ENCODE measurements around the gene TES.

TES gene

GRCh38 chr7:116280803-116281202, 70.5 kb downstream of the TES start:
- peaks cover 6% of the 10 kb centered on the region; the same call in 1 of the 2 replicates for H3K4me1 ChIP-seq (ENCODE audit: low read length)
- H2AFZ ChIP-seq (ENCODE audit: low read depth, low read length) = no peak overlapping the region
- no peaks in the 10 kb centered on the region for H3K27me3 ChIP-seq (ENCODE audit: low read depth, low read length)
- no peaks in the 10 kb centered on the region for H4K20me1 ChIP-seq (ENCODE audit: insufficient read depth, low read length)
- no peaks in the 10 kb centered on the region for H3K36me3 ChIP-seq (replicated peaks; ENCODE audit: low read depth, low read length)
- no peak overlapping the region for H3K4me2 ChIP-seq (ENCODE audit: low read length)
- no peaks in the 10 kb centered on the region for H3K9me3 ChIP-seq (ENCODE audit: insufficient read depth, low read length)
- H3K27ac ChIP-seq (ENCODE audit: low read length) = no peak overlapping the region
- no peak overlapping the region for H3K4me3 ChIP-seq (ENCODE audit: low read length)
- TF ChIP-seq EZH2phosphoT487 (IDR thresholded peaks at IDR 0.05; ENCODE audit: low read depth) (no peak), CTCF (IDR thresholded peaks at IDR 0.05; ENCODE audit: low read depth, low read length) (no peak)
- no peaks in the 10 kb centered on the region for H3K79me2 ChIP-seq (ENCODE audit: low read length)
- H3K9ac ChIP-seq (ENCODE audit: low read length) = no peak overlapping the region

GRCh38 chr7:116283595-116284204, 73.4 kb downstream of the TES start:
- Histone ChIP-seq H2AFZ (ENCODE audit: low read depth, low read length) (no peak overlapping the region), H3K9ac (ENCODE audit: low read length) (no peak overlapping the region), H3K9me3 (ENCODE audit: insufficient read depth, low read length) (no peaks in the 10 kb centered on the region), H3K4me3 (ENCODE audit: low read length) (no peak overlapping the region), H3K36me3 (replicated peaks; ENCODE audit: low read depth, low read length) (no peaks in the 10 kb centered on the region), H3K27me3 (ENCODE audit: low read depth, low read length) (no peaks in the 10 kb centered on the region), H3K4me1 (ENCODE audit: low read length) (0 out of 2 replicates have a peak, but pooled peaks cover 4% of the 10 kb centered on the region), H3K79me2 (ENCODE audit: low read length) (no peaks in the 10 kb centered on the region), H4K20me1 (ENCODE audit: insufficient read depth, low read length) (no peaks in the 10 kb centered on the region), H3K27ac (ENCODE audit: low read length) (no peak overlapping the region), H3K4me2 (ENCODE audit: low read length) (no peak overlapping the region)
- TF ChIP-seq EZH2phosphoT487 (IDR thresholded peaks at IDR 0.05; ENCODE audit: low read depth) = no peak
- no peak for TF ChIP-seq CTCF (IDR thresholded peaks at IDR 0.05; ENCODE audit: low read depth, low read length)

GRCh38 chr7:116284390-116284789, 74.1 kb downstream of the TES start:
- no peak overlapping the region for H3K9ac ChIP-seq (ENCODE audit: low read length)
- H3K79me2 ChIP-seq (ENCODE audit: low read length) = no peaks in the 10 kb centered on the region
- 0 out of 2 replicates have a peak, but pooled peaks cover 4% of the 10 kb centered on the region for H3K4me1 ChIP-seq (ENCODE audit: low read length)
- no peaks in the 10 kb centered on the region for H3K36me3 ChIP-seq (replicated peaks; ENCODE audit: low read depth, low read length)
- no peak overlapping the region for H3K4me3 ChIP-seq (ENCODE audit: low read length)
- H2AFZ ChIP-seq (ENCODE audit: low read depth, low read length) = no peak overlapping the region
- H3K9me3 ChIP-seq (ENCODE audit: insufficient read depth, low read length) = no peaks in the 10 kb centered on the region
- H3K4me2 ChIP-seq (ENCODE audit: low read length) = no peak overlapping the region
- no peaks in the 10 kb centered on the region for H4K20me1 ChIP-seq (ENCODE audit: insufficient read depth, low read length)
- H3K27me3 ChIP-seq (ENCODE audit: low read depth, low read length) = no peaks in the 10 kb centered on the region
- no peak overlapping the region for H3K27ac ChIP-seq (ENCODE audit: low read length)
- TF ChIP-seq CTCF (IDR thresholded peaks at IDR 0.05; ENCODE audit: low read depth, low read length) (no peak), EZH2phosphoT487 (IDR thresholded peaks at IDR 0.05; ENCODE audit: low read depth) (no peak)

- H3K36me3 ChIP-seq (replicated peaks; ENCODE audit: low read depth, low read length) = no peaks in the 10 kb centered on the region
- H3K9me3 ChIP-seq (ENCODE audit: insufficient read depth, low read length) = no peaks in the 10 kb centered on the region
- no peak for TF ChIP-seq CTCF (IDR thresholded peaks at IDR 0.05; ENCODE audit: low read depth, low read length)
- no peak for TF ChIP-seq EZH2phosphoT487 (IDR thresholded peaks at IDR 0.05; ENCODE audit: low read depth)
- no peak overlapping the region for H3K9ac ChIP-seq (ENCODE audit: low read length)
- no peaks in the 10 kb centered on the region for H3K27me3 ChIP-seq (ENCODE audit: low read depth, low read length)
- no peaks in the 10 kb centered on the region for H3K79me2 ChIP-seq (ENCODE audit: low read length)
- no peaks in the 10 kb centered on the region for H4K20me1 ChIP-seq (ENCODE audit: insufficient read depth, low read length)
- H3K4me2 ChIP-seq (ENCODE audit: low read length) = no peak overlapping the region
- H3K4me1 ChIP-seq (ENCODE audit: low read length) = 0 out of 2 replicates have a peak, but pooled peaks cover 4% of the 10 kb centered on the region
- H3K4me3 ChIP-seq (ENCODE audit: low read length) = no peak overlapping the region
- no peak overlapping the region for H2AFZ ChIP-seq (ENCODE audit: low read depth, low read length)
- no peak overlapping the region for H3K27ac ChIP-seq (ENCODE audit: low read length)
Observed at GRCh38 chr7:116285252-116285651, 74.9 kb downstream of the TES start.
